Mucosa of descending colon (tissue), 3 donors: ENCODE data around the gene PTGDR2. TPM values are rescaled to one million over a fixed set of nuclear protein-coding genes. Genes with fewer than 3 reads are reported as not detected.
A peak's percentile ranks its signal among the peaks of the same experiment; 100 is the strongest.

ENCODE experiments used
- ATAC-seq: fragments of 200-7000 bp; cut with Tn5 transposase; one replicate; pipeline ENCODE4 v1.9.1; 2020; ENCODE audit warnings: mild to moderate bottlenecking, moderate library complexity
- DNase-seq, 3 donors: peaks; one replicate each; pipeline ENCODE4 v3.0.0-alpha.2; 2020
- H3K36me3 ChIP-seq: fragments of 200-600 bp; one replicate; pipeline ENCODE4 v1.8.0; 2021; ENCODE audit warnings: low read depth, mild to moderate bottlenecking
- H3K4me1 ChIP-seq: fragments of 200-600 bp; one replicate; pipeline ENCODE4 v1.8.0; 2021; ENCODE audit warnings: low read depth, mild to moderate bottlenecking
- H3K4me3 ChIP-seq: fragments of 200-600 bp; one replicate; pipeline ENCODE4 v1.8.0; 2021; ENCODE audit warnings: mild to moderate bottlenecking
- H3K9me3 ChIP-seq: fragments of 200-600 bp; one replicate; pipeline ENCODE4 v1.8.0; 2021; ENCODE audit warnings: mild to moderate bottlenecking
- intact Hi-C, 2 donors: fragments of 100-400 bp; cut with DNase I in 1 of 2; cut with micrococcal nuclease in 1 of 2; formaldehyde crosslinking; loops; one replicate each; pipeline versions ENCODE4 v1.11.0 to v1.11.1; 2022; cut with DNase I, micrococcal nuclease
- total RNA-seq, 3 donors: library from RNA; stranded (reverse); fragmentation: NEBNext Ultra II Directional in 2 of 3; extraction: Animal tissue kit (Norgen Biotek cat#: 25700) in 2 of 3; gene quantifications; one replicate each; pipeline versions ENCODE4 v1.2.1 to v1.2.4, GENCODE V29; 2021 to 2023
- TF ChIP-seq, protein P1 (sequence below): fragments of 200-600 bp; IDR thresholded peaks from one replicate; pipeline ENCODE4 v1.8.0; 2022; ENCODE audit warnings: antibody characterized with exemption, mild to moderate bottlenecking
- donor health status: DM: no; HTN: no; CAD: no; lungs with moderate emphysema.
- donor health status: DM: no; HTN: no; CAD: no.
- donor health status: DM: no; HTN: yes; CAD: no.

Gene PTGDR2
- total RNA-seq, 3 donors from 2014 or later = 1.8 to 3.4 (median 2.6) TPM

DNA sequence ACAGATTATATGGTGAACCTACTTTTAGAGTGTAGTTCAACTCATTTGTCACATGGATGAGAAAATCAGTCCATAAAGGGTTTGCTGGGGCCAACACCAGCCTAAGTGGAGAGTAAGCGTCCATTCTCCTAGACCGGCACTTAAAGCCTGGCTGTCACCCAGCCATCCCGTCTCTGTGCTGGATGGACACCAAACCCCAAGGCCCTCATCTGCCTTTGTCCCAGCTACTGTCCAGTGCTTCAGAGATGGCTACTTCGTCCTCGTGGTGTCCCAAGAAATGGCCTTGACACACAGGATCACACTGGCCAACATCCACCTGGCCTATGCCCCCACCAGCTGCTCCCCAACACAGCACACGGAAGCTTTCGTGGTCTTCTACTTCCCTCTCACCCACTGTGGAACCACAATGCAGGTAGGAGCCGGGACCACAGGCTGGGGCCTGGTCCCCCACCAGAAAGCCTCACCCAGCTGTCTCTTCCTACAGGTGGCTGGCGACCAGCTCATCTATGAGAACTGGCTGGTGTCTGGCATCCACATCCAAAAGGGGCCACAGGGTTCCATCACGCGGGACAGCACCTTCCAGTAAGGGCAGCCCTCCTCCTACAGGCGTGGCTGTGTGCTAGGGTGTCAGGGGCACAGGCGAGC lies 15.1 kb upstream of the PTGDR2 start:
- intact Hi-C loops = no loop called here
- DNase-seq (no peak), ATAC-seq (no peak)
- H3K36me3 ChIP-seq = no peaks in the 10 kb centered on the region
- TF ChIP-seq, protein P1, sequence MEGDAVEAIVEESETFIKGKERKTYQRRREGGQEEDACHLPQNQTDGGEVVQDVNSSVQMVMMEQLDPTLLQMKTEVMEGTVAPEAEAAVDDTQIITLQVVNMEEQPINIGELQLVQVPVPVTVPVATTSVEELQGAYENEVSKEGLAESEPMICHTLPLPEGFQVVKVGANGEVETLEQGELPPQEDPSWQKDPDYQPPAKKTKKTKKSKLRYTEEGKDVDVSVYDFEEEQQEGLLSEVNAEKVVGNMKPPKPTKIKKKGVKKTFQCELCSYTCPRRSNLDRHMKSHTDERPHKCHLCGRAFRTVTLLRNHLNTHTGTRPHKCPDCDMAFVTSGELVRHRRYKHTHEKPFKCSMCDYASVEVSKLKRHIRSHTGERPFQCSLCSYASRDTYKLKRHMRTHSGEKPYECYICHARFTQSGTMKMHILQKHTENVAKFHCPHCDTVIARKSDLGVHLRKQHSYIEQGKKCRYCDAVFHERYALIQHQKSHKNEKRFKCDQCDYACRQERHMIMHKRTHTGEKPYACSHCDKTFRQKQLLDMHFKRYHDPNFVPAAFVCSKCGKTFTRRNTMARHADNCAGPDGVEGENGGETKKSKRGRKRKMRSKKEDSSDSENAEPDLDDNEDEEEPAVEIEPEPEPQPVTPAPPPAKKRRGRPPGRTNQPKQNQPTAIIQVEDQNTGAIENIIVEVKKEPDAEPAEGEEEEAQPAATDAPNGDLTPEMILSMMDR = no peak
- no peaks in the 10 kb centered on the region for H3K9me3 ChIP-seq
- H3K4me1 ChIP-seq = no peaks in the 10 kb centered on the region
- no peak overlapping the region for H3K4me3 ChIP-seq

DNA sequence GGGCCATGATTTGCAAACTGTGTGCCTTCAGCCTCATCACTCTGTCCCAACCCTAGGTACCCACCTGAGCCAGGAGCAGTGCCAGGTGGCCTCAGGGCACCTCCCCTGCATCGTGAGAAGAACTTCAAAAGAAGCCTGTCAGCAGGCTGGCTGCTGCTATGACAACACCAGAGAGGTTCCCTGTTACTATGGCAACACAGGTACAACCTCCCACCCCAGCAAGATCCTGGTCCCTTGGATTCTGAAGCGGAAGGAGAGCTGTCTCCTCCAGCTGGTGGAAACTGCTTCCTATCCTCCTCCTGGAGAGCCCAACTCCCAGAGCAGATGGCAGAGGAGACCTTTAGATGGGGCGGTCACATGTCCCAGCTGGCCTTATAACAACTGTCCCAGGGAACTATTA lies 14.5 kb upstream of the PTGDR2 start:
- Histone ChIP-seq H3K9me3 (no peaks in the 10 kb centered on the region), H3K36me3 (no peaks in the 10 kb centered on the region), H3K4me3 (no peak overlapping the region), H3K4me1 (no peaks in the 10 kb centered on the region)
- ATAC-seq = peak; percentile 14
- intact Hi-C loops = no loop called here
- TF ChIP-seq, protein P1 = no peak
- DNase-seq = peak in 1 of 3 donors; percentile 22

DNA sequence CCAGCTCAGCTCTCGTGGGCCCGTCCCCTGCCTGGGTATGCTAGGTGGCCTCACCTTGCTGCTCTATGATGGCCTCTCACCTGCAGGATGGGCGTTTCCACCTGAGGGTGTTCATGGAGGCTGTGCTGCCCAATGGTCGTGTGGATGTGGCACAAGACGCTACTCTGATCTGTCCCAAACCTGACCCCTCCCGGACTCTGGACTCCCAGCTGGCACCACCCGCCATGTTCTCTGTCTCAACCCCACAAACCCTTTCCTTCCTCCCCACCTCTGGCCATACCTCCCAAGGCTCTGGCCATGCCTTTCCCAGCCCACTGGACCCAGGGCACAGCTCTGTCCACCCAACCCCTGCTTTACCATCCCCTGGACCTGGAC lies 13.7 kb upstream of the PTGDR2 start:
- TF ChIP-seq, protein P1 = no peak
- Histone ChIP-seq H3K36me3 (no peaks in the 10 kb centered on the region), H3K4me1 (no peaks in the 10 kb centered on the region), H3K4me3 (no peak overlapping the region), H3K9me3 (no peaks in the 10 kb centered on the region)
- intact Hi-C loops = no loop called here
- ATAC-seq = no peak
- peak in 1 of 3 donors; percentile 18 for DNase-seq

GRCh38 chr11:60868682-60869450 lies 13.1 kb upstream of the PTGDR2 start:
- Histone ChIP-seq H3K4me3 (no peak overlapping the region), H3K9me3 (no peaks in the 10 kb centered on the region), H3K4me1 (no peaks in the 10 kb centered on the region), H3K36me3 (no peaks in the 10 kb centered on the region)
- intact Hi-C loops = no loop called here
- ATAC-seq (no peak), DNase-seq (peak in 1 of 3 donors; percentile 21)
- TF ChIP-seq, protein P1 = no peak

DNA sequence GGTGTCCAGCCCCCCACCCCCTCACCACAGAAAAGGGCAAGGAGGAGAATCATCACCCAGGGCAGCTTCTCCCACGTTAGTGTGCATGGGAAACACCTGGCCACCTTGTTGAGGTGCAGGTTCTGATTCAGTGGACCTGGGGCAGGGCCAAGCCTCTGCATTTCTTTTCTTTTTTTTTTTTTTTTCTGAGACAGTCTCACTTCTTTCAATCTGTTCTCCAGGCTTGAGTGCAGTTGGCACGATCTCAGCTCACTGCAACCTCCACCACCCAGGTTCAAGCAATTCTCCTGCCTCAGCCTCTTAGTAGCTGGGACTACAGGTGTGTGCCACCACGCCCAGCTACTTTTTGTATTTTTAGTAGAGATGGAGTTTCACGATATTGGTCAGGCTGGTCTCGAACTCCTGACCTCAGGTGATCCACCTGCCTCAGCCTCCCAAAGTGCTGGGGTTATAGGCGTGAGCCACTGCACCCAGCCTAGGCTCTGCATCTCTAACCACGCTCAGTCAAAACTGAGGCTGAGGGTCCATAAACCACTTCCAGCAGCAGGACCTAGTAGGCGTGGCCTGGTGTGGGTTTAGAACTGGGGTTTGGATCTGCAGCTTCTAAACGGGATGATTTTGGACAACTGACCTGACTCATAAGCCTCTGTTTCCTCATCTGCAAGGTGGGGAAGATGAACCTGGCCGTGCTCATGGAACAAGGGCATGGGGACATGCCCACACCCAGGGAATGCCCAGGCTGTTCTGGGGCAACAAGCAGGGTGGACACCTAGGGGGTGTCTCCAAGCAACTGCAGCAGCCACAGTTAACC lies 12.3 kb upstream of the PTGDR2 start:
- no peak for DNase-seq
- Histone ChIP-seq H3K4me3 (no peak overlapping the region), H3K36me3 (no peaks in the 10 kb centered on the region), H3K9me3 (no peaks in the 10 kb centered on the region), H3K4me1 (no peaks in the 10 kb centered on the region)
- TF ChIP-seq, protein P1 = no peak
- no peak for ATAC-seq
- intact Hi-C loops = no loop called here
